Esophagus mucosa (tissue), 1 donor: ENCODE data around the gene SRPK3. TPM values are rescaled to one million over a fixed set of nuclear protein-coding genes. Genes with fewer than 3 reads are reported as not detected.

ENCODE experiments used
- ATAC-seq: fragments of 200-7000 bp; cut with Tn5 transposase; one replicate; pipeline ENCODE4 v1.9.1; 2020
- total RNA-seq: library from RNA; stranded (reverse); gene quantifications from one replicate; pipeline ENCODE4 v1.2.4, GENCODE V29; 2023
- donor health status: DM: yes; HTN: yes; CAD: no.

The SRPK3 gene
- total RNA-seq, 1 donor from 2014 or later, result 0.12 TPM

DNA sequence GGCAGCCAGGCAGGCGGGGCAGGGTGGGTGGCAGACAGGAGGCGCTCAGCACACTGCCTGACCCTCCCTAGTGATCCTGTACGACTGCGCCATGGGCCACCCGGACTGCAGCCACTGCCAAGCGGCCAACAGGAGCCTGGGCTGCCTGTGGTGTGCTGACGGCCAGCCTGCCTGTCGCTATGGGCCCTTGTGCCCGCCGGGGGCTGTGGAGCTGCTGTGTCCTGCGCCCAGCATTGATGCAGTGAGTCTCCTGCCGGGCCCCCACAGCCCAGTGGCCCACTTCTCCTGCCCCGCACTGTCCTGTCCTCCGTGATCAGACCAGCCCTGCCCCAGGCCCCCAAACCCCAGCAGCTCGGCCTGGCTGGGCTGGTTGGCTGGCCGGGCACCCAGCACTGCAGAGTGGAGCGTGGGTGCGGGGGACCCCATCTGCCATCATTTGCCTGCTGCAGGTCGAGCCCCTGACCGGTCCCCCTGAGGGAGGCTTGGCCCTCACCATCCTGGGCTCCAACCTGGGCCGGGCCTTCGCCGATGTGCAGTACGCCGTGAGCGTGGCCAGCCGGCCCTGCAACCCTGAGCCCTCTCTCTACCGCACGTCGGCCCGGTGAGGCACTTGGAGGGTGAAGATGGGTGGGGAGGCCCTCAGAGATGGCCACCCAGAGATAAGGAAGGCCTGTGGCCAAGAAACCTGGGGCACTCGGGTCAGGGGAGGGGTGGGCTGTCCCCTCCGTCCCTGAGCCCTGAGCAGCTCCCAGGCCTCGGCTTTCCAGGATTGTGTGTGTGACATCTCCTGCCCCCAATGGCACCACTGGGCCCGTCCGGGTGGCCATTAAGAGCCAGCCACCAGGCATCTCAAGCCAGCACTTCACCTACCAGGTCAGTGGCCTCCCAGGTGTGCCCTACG lies 9.2 kb upstream of the SRPK3 start:
- ATAC-seq, result no peak

DNA sequence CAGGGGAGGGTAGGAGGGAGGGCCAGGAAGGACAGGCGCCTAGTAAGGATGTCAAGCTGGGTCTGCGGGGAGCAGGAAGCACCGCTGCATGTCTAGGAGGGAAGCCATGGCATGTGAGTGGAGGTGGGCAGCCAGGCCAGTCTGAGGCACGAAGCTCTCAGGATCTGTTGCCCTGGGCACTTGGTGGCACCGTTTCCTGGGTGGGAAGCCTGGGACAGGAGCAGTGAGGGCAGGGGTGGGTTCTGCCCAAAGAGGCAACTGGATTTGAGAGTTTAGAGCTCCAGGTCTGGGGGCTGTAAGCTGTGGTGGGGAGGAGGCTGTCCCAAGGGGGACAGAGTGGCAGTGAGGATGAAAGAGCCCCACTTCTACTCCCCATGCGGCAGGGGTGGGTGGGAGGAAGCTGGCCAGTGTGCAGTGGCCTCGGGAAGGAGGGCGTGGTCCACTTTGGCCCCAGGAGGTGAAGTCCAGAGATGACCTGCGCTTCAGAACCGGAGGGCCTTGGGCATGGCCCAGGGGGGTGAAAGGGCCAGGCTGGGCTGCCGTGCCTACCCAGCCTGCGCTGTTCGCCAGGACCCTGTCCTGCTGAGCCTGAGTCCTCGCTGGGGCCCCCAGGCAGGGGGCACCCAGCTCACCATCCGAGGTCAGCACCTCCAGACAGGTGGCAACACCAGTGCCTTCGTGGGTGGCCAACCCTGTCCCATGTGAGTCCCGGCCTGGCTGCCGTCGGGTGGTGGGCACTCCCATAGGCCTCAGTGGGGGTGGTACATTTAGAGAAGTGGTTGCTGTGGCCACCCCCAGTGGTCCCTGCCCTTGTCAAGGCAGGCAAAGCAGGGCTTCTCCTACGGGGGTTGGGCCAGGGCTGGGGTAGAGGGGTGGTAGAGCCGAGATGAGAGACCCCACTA lies 8.3 kb upstream of the SRPK3 start:
- ATAC-seq, result no peak

GRCh38 chrX:153773218-153773611 lies 7.6 kb upstream of the SRPK3 start:
- no peak for ATAC-seq

- no peak for ATAC-seq
These were observed 6.9 kb upstream of the SRPK3 start for GRCh38 chrX:153773741-153774575.

DNA sequence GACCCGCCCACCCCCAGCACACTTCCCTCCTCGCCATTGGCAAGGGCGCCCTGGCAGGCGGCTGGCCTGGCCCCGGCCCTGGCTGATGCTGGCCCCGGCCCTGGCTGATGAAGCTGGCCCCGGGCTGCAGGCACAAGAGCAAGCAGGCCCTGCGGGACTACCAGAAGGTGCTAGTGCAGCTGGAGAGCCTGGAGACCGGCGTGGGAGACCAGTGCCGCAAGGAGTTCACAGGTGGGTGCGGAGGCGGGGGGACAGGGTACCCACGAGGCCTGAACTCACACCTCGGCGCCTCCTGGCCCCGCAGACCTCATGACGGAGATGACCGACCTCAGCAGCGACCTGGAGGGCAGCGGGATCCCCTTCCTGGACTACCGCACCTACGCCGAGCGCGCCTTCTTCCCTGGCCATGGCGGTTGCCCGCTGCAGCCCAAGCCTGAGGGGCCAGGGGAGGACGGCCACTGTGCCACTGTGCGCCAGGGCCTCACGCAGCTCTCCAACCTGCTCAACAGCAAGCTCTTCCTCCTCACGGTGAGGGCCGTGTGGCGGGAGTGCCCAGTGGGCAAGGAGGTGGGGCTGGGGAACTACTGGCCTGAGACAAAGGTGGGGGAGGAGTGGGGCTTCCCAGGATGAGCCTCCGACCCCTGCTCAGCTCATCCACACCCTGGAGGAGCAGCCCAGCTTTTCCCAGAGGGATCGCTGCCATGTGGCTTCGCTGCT lies 6.1 kb upstream of the SRPK3 start:
- no peak for ATAC-seq

GRCh38 chrX:153775293-153776119 lies 5.3 kb upstream of the SRPK3 start:
- ATAC-seq, result no peak

DNA sequence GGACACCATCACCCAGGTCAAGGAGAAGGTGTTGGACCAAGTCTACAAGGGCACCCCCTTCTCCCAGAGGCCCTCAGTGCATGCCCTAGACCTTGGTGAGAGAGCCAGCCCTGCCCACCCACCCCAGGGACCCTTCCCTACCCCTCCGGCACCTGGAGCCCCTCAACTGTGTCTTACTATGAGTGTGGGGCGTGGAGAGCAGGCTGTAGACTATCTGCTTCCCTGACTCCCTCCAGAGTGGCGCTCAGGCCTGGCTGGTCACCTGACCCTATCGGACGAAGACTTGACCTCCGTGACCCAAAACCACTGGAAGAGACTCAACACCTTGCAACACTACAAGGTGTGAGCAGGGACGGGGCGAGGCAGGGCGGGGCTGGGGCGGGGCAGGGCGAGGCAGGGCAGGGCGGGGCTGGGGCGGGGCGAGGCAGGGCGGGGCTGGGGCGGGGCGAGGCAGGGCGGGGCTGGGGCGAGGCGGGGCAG lies 4.7 kb upstream of the SRPK3 start:
- no peak for ATAC-seq

- no peak for ATAC-seq
These were observed 4.2 kb upstream of the SRPK3 start for GRCh38 chrX:153776611-153777045.

GRCh38 chrX:153777261-153778090 lies 3.4 kb upstream of the SRPK3 start:
- no peak for ATAC-seq

DNA sequence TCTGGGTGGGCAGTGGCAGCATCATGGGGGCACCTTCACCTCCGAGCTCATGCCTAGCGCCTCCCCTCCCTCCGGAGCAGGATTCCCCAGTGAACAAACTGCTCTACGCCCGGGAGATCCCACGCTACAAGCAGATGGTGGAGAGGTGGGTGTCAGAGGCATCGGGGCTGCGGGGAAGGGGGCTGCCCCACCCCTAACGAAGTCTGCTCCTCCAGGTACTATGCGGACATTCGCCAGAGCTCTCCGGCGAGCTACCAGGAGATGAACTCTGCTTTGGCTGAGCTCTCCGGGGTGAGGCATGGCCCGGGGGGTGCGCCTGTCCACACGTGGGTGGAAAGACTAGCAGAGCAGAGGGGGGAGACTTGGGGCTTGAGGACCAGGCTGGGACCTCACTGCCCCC lies 2.7 kb upstream of the SRPK3 start:
- peak; percentile 4 for ATAC-seq

- peak; percentile 9 for ATAC-seq
These were observed 2.1 kb upstream of the SRPK3 start for GRCh38 chrX:153778684-153779101.

- no peak for ATAC-seq
These were observed 757 bp upstream of the SRPK3 start for GRCh38 chrX:153779891-153780677.

DNA sequence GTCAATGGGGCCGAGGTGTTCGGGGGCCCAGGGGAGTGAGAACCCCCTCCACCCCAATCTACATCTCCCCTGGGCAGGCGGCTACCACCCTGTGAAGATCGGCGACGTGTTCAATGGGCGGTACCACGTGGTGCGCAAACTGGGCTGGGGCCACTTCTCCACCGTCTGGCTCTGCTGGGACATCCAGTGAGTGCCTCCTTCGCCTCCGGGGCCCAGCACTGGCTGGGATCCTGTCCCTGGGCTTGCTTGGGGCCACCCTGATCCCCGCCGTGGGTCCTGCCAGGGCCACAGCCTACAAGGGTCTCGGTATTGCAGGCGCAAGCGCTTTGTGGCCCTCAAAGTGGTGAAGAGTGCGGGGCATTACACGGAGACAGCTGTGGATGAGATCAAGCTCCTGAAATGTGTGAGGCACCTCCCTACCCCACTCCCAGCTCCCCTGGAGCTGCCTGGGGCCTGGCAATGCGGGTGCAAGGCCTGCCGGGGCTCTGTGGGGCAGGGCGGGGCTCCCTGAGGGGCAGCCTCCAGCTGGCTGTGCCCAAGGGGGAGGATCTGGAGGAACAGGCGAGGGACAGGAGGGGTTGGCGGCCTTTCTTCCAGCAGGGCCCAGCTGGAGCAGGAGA lies 697 bp downstream of the SRPK3 start:
- no peak for ATAC-seq

DNA sequence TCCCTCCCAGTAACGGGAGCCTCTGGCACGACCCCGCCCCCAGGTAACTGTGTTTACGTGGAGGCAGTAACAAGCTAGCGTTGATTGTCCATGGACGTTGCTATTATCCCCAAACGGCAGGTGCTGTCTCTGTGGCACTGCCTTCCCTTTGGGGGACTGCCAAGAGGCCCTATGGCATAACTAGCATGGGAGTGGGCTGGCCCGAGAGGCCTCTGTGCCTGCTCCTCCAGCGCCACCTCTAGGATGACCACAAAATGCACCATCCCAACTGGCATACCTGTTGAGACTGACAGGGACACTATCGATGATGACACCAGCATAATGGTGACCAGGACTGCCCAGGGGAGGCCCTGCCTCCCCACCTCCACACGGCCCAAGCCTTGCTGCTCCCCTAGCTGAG lies 1.5 kb downstream of the SRPK3 start:
- peak; percentile 14 for ATAC-seq

GRCh38 chrX:153782871-153783270 lies 2.0 kb downstream of the SRPK3 start:
- ATAC-seq, result no peak

GRCh38 chrX:153783378-153784013 lies 2.7 kb downstream of the SRPK3 start:
- no peak for ATAC-seq

- ATAC-seq, result no peak
These were observed 3.6 kb downstream of the SRPK3 start for GRCh38 chrX:153784325-153784967.
